GM20000 (cell line): ENCODE measurements around the gene TNFAIP8.

Experiments used
- DNase-seq: peaks from one replicate; pipeline ENCODE4 v3.0.0; 2012; ENCODE audit warnings: low spot score
- CTCF ChIP-seq: IDR thresholded peaks from 2 replicates; pipeline ENCODE4 v1.5.1; 2012; ENCODE audit warnings: mild to moderate bottlenecking, control low read depth; ENCODE audit errors: extremely low read depth, missing control alignments

TNFAIP8 gene

GRCh38 chr5:119362714-119363113 lies 6.9 kb downstream of the TNFAIP8 start:
- TF ChIP-seq CTCF = no peak
- DNase-seq = no peak

GRCh38 chr5:119363271-119363670 lies 7.5 kb downstream of the TNFAIP8 start:
- no peak for DNase-seq
- TF ChIP-seq CTCF = no peak

- no peak for TF ChIP-seq CTCF
- no peak for DNase-seq
Observed at GRCh38 chr5:119363936-119364335, 8.1 kb downstream of the TNFAIP8 start.

GRCh38 chr5:119365847-119366539 lies 10.2 kb downstream of the TNFAIP8 start:
- DNase-seq = no peak
- TF ChIP-seq CTCF = no peak

- no peak for DNase-seq
Observed at GRCh38 chr5:119366540-119366881, 10.7 kb downstream of the TNFAIP8 start.

GRCh38 chr5:119367502-119368237 lies 11.9 kb downstream of the TNFAIP8 start:
- no peak for DNase-seq

More at GRCh38 chr5:119366540-119366881, 10.7 kb downstream of the TNFAIP8 start:
- TF ChIP-seq CTCF = no peak

More at GRCh38 chr5:119367502-119368237, 11.9 kb downstream of the TNFAIP8 start:
- TF ChIP-seq CTCF = no peak
